ENCODE data around the gene CALU. TPM values are rescaled to one million over a fixed set of nuclear protein-coding genes. Genes with fewer than 3 reads are reported as not detected.

The CALU gene
- total and polyA plus RNA-seq, 2 experiments from 2014 or later = 231 to 305 TPM

DNA sequence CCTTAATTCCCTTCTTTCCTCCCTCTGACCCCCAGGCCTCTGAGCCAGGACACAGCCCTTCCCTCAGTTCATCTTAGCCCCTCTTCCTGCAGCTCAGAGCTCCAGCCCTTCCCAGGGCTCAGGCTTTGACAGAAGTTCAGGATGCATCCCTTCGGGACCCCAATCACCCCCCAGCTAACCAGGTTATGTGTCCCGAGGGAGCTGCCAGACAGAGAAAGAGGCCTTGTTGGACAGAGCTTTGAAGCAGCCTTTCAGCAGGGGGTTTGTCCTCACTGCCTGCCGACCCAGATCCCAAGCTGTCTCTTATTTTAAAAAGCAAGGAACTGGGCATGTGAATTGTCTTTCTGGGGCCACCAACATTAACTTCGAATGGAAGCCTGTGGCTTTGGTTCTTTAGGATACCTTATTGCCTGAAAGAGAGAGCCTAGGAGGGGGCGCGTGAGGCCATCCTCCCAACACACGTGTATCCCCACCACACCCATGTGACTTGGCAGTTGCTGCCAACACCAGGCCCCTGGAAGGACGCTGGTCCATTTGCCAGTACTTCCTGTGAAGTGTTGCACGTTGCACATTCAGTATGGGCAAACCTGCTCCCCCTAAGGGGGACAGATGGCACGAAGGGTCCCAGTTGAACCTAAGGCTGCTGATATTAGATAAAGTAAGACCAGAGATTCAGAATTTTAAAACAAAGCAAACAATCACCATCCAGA lies 53.5 kb downstream of the CALU start:
- H3K9me3 ChIP-seq (ENCODE audit: low read depth) = no peaks in the 10 kb centered on the region
- no peak overlapping the region for H3K27ac ChIP-seq
- H3K36me3 ChIP-seq = no peaks in the 10 kb centered on the region
- H3K4me1 ChIP-seq (ENCODE audit: low read depth) = no peaks in the 10 kb centered on the region
- no peak for DNase-seq (ENCODE audit: low read depth in 1 of 2, low spot score in 1 of 2)
- H3K27me3 ChIP-seq = no peaks in the 10 kb centered on the region
- H3K4me3 ChIP-seq = no peak overlapping the region
- TF ChIP-seq, protein P1, sequence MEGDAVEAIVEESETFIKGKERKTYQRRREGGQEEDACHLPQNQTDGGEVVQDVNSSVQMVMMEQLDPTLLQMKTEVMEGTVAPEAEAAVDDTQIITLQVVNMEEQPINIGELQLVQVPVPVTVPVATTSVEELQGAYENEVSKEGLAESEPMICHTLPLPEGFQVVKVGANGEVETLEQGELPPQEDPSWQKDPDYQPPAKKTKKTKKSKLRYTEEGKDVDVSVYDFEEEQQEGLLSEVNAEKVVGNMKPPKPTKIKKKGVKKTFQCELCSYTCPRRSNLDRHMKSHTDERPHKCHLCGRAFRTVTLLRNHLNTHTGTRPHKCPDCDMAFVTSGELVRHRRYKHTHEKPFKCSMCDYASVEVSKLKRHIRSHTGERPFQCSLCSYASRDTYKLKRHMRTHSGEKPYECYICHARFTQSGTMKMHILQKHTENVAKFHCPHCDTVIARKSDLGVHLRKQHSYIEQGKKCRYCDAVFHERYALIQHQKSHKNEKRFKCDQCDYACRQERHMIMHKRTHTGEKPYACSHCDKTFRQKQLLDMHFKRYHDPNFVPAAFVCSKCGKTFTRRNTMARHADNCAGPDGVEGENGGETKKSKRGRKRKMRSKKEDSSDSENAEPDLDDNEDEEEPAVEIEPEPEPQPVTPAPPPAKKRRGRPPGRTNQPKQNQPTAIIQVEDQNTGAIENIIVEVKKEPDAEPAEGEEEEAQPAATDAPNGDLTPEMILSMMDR (IDR thresholded peaks at IDR 0.05; ENCODE audit: low read depth, low read length) = no peak

DNA sequence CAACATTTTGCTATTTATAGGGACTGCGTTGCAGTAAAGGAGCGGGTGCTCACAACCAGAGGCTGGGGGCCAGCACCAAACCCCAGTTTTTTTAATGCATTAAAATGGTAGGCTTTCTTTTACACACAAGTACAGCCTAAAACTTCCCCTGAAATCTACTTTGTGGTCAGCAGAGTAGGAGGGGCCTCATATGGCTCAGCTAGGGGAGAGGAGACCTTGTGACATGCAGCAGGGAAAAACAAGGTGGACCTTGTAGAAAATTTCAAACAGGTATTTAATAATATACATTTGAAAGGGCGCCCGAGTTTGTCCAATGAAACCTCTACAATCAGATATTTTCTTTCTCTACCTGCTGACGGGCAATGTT lies 54.0 kb downstream of the CALU start:
- Histone ChIP-seq H3K27me3 (no peaks in the 10 kb centered on the region), H3K36me3 (no peaks in the 10 kb centered on the region), H3K4me3 (no peak overlapping the region), H3K4me1 (ENCODE audit: low read depth) (no peaks in the 10 kb centered on the region), H3K27ac (no peak overlapping the region), H3K9me3 (ENCODE audit: low read depth) (no peaks in the 10 kb centered on the region)
- DNase-seq (ENCODE audit: low read depth in 1 of 2, low spot score in 1 of 2) = no peak
- TF ChIP-seq, protein P1 (IDR thresholded peaks at IDR 0.05; ENCODE audit: low read depth, low read length) = no peak

DNA sequence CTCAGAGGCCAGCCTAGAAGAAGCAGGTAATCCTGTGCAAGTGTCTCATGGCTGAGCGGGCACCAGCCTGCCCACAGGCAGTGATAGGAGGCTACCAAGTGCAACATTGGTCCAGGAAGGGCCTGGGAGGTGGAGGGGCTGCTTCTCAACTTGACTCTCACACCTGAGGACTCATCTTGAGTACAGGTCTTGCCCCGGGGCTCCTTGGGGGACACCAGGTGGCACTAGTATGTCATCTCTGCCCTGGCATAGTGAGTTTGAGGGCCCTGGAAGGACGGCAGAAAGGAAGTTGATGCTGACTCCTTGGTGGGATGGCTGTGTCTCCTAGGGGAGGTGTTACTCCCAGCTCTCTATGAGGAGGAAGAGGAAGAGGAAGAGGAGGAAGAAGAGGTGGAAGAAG lies 54.9 kb downstream of the CALU start:
- no peaks in the 10 kb centered on the region for H3K36me3 ChIP-seq
- no peaks in the 10 kb centered on the region for H3K27me3 ChIP-seq
- no peak for DNase-seq (ENCODE audit: low read depth in 1 of 2, low spot score in 1 of 2)
- H3K4me3 ChIP-seq = no peak overlapping the region
- no peaks in the 10 kb centered on the region for H3K4me1 ChIP-seq (ENCODE audit: low read depth)
- H3K9me3 ChIP-seq (ENCODE audit: low read depth) = no peaks in the 10 kb centered on the region
- H3K27ac ChIP-seq = no peak overlapping the region
- TF ChIP-seq, protein P1 (IDR thresholded peaks at IDR 0.05; ENCODE audit: low read depth, low read length) = no peak

DNA sequence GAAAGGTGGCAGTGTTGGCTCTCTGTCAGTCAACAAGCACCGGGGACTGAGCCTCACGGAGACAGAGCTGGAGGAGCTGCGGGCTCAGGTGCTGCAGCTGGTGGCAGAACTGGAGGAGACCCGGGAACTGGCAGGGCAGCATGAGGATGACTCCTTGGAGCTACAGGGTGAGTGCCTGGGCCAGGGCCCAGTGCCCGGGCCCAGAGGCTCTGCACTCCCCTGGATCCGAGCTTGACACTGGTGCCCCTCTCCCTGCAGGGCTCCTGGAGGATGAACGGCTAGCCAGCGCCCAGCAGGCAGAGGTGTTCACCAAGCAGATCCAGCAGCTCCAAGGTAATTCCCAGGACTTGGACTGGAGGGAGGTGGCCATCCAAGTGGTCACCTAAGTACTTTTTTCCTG lies 55.3 kb downstream of the CALU start:
- DNase-seq (ENCODE audit: low read depth in 1 of 2, low spot score in 1 of 2) = no peak
- TF ChIP-seq, protein P1 (IDR thresholded peaks at IDR 0.05; ENCODE audit: low read depth, low read length) = no peak
- Histone ChIP-seq H3K27me3 (no peaks in the 10 kb centered on the region), H3K4me3 (no peak overlapping the region), H3K36me3 (no peaks in the 10 kb centered on the region), H3K4me1 (ENCODE audit: low read depth) (no peaks in the 10 kb centered on the region), H3K9me3 (ENCODE audit: low read depth) (no peaks in the 10 kb centered on the region), H3K27ac (no peak overlapping the region)

DNA sequence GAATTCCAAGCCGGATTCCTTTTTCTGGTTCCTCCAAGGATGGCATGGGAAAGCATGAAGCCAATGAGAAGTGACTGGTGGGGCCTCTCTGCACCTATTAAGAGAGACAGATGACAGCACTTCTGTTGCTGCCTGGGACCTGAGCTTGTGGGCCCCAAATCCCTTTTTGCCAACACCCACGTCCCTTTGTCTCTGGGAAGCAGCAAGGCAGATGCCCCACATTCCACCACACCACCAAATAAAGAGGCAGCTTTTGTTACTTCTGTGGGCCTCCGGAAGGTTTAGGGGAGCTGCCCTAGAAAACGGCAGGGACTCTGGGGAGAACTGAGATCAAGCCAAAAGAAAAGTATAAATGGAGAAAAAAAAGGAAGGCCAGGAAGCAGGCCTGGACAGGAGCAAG lies 56.0 kb downstream of the CALU start:
- Histone ChIP-seq H3K36me3 (peaks cover 3% of the 10 kb centered on the region), H3K27me3 (no peaks in the 10 kb centered on the region), H3K4me3 (no peak overlapping the region), H3K4me1 (ENCODE audit: low read depth) (no peaks in the 10 kb centered on the region), H3K27ac (no peak overlapping the region), H3K9me3 (ENCODE audit: low read depth) (no peaks in the 10 kb centered on the region)
- DNase-seq (ENCODE audit: low read depth in 1 of 2, low spot score in 1 of 2) = no peak
- TF ChIP-seq, protein P1 (IDR thresholded peaks at IDR 0.05; ENCODE audit: low read depth, low read length) = no peak

Data from cardiac muscle cell (in vitro differentiated cells and primary cell).